ENCODE measurements around the gene WDR64. TPM values are rescaled to one million over a fixed set of nuclear protein-coding genes. Genes with fewer than 3 reads are reported as not detected.

The WDR64 gene
- total RNA-seq, 1 experiment from 2014 or later: not detected

- no peaks in the 10 kb centered on the region for H3K9me3 Mint-ChIP-seq (ENCODE audit: unreplicated experiment)
- no peak overlapping the region for H3K4me3 Mint-ChIP-seq (ENCODE audit: unreplicated experiment)
- DNase-seq (ENCODE audit: unreplicated experiment): no peak
- POLR2A ChIA-PET: interaction anchor here (0.9 to 1.7 kb wide), 3 partner anchors 10 to 215 kb away, joined by 3 to 5 read pairs (median 4); partner anchors contain the start of genes CHML and OPN3
- intact Hi-C loops (cut with micrococcal nuclease): no loop called here
- CTCF ChIA-PET: interaction anchor here (0.6 kb wide), 1 partner anchor 11 kb away, joined by 4 read pairs; no protein-coding TSS in a partner anchor
- H3K4me1 Mint-ChIP-seq (ENCODE audit: insufficient read depth, unreplicated experiment): peaks cover 7% of the 10 kb centered on the region
- no peak for TF ChIP-seq CTCF (IDR thresholded peaks at IDR 0.05; ENCODE audit: unreplicated experiment)
- no TSS peak for BruUV-seq (replicated peaks)
- H3K27ac Mint-ChIP-seq (ENCODE audit: low read depth, unreplicated experiment): no peak overlapping the region
- H3K36me3 Mint-ChIP-seq (ENCODE audit: insufficient read depth, unreplicated experiment): no peaks in the 10 kb centered on the region
- no peaks in the 10 kb centered on the region for H3K27me3 Mint-ChIP-seq (ENCODE audit: insufficient read depth, unreplicated experiment)
Measured at GRCh38 chr1:241827264-241827663, 175.2 kb downstream of the WDR64 start.

- no peak for TF ChIP-seq CTCF (IDR thresholded peaks at IDR 0.05; ENCODE audit: unreplicated experiment)
- ChIA-PET POLR2A (interaction anchor here (0.6 to 2.3 kb wide), 7 partner anchors 11 to 224 kb away, joined by 3 to 7 read pairs (median 4); partner anchors contain the start of genes CHML and OPN3), CTCF (interaction anchor here (0.6 to 8.2 kb wide), 5 partner anchors 32 to 1883 kb away, joined by 3 to 137 read pairs (median 5); no protein-coding TSS in a partner anchor)
- Mint-ChIP-seq H3K27me3 (ENCODE audit: insufficient read depth, unreplicated experiment) (no peaks in the 10 kb centered on the region), H3K4me3 (ENCODE audit: unreplicated experiment) (no peak overlapping the region), H3K4me1 (ENCODE audit: insufficient read depth, unreplicated experiment) (peaks cover 7% of the 10 kb centered on the region), H3K9me3 (ENCODE audit: unreplicated experiment) (no peaks in the 10 kb centered on the region), H3K27ac (ENCODE audit: low read depth, unreplicated experiment) (no peak overlapping the region), H3K36me3 (ENCODE audit: insufficient read depth, unreplicated experiment) (no peaks in the 10 kb centered on the region)
- DNase-seq (ENCODE audit: unreplicated experiment): no peak
- intact Hi-C loops (cut with micrococcal nuclease): no loop called here
- no TSS peak for BruUV-seq (replicated peaks)
Measured at GRCh38 chr1:241828463-241829021, 176.5 kb downstream of the WDR64 start.

- H3K27me3 Mint-ChIP-seq (ENCODE audit: insufficient read depth, unreplicated experiment): no peaks in the 10 kb centered on the region
- no peak overlapping the region for H3K27ac Mint-ChIP-seq (ENCODE audit: low read depth, unreplicated experiment)
- POLR2A ChIA-PET: interaction anchor here (0.6 to 2.3 kb wide), 9 partner anchors 12 to 219 kb away, joined by 3 to 7 read pairs (median 5); partner anchors contain the start of genes CHML and OPN3
- no peak for TF ChIP-seq CTCF (IDR thresholded peaks at IDR 0.05; ENCODE audit: unreplicated experiment)
- H3K4me1 Mint-ChIP-seq (ENCODE audit: insufficient read depth, unreplicated experiment): peaks cover 7% of the 10 kb centered on the region
- CTCF ChIA-PET: interaction anchor here (0.6 to 8.2 kb wide), 8 partner anchors 14 to 1882 kb away, joined by 3 to 137 read pairs (median 3); no protein-coding TSS in a partner anchor
- no peak overlapping the region for H3K4me3 Mint-ChIP-seq (ENCODE audit: unreplicated experiment)
- BruUV-seq (replicated peaks): no TSS peak
- no peaks in the 10 kb centered on the region for H3K36me3 Mint-ChIP-seq (ENCODE audit: insufficient read depth, unreplicated experiment)
- intact Hi-C loops (cut with micrococcal nuclease): no loop called here
- DNase-seq (ENCODE audit: unreplicated experiment): no peak
- no peaks in the 10 kb centered on the region for H3K9me3 Mint-ChIP-seq (ENCODE audit: unreplicated experiment)
Measured at GRCh38 chr1:241829468-241829867, 177.4 kb downstream of the WDR64 start.

DNA sequence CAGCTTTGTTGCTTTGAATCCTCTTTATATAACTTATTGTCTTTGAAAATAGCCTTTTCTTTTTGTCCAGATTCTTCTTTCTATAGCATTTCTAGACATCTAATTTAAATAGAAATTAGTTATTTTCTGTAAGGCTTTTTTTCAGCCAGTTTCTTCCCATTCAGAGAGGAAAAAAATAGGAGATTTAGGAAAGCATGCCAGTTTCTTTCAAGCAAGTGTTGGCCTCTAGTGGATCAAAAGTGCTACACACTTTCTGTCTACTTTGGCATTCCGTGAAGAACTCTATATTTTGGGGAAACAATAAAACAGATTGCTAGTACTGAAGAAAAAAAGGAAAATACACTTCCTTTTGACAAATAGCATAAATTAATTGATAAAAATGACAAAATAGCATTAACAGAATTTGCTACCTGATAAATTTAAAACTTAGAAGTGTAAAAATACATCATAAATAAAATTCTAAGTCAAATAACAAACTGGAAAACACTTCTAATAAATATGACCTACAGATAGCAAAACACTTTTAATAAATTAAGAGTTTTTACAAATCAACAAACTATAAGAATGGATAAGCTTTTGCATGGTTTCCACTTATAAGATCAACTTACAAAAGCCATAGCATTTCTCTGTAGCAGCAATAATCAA lies 182.8 kb downstream of the WDR64 start:
- intact Hi-C loops (cut with micrococcal nuclease): loop anchor here (1.0 to 10.0 kb wide), 7 partner anchors 133 to 950 kb away; no protein-coding TSS in a partner anchor
- Mint-ChIP-seq H3K4me1 (ENCODE audit: insufficient read depth, unreplicated experiment) (peaks cover 22% of the 10 kb centered on the region), H3K27ac (ENCODE audit: low read depth, unreplicated experiment) (peak overlapping the region; percentile 36), H3K9me3 (ENCODE audit: unreplicated experiment) (no peaks in the 10 kb centered on the region), H3K4me3 (ENCODE audit: unreplicated experiment) (no peak overlapping the region), H3K27me3 (ENCODE audit: insufficient read depth, unreplicated experiment) (no peaks in the 10 kb centered on the region), H3K36me3 (ENCODE audit: insufficient read depth, unreplicated experiment) (no peaks in the 10 kb centered on the region)
- CTCF ChIA-PET: interaction anchor here (0.7 to 8.2 kb wide), 40 partner anchors 9 to 310 kb away, joined by 3 to 137 read pairs (median 4); partner anchors contain the start of genes CHML, KMO and OPN3
- POLR2A ChIA-PET: interaction anchor here (0.7 to 2.6 kb wide), 17 partner anchors 11 to 304 kb away, joined by 3 to 23 read pairs (median 4); partner anchors contain the start of genes CHML and OPN3
- peak; percentile 75 for DNase-seq (ENCODE audit: unreplicated experiment)
- peak; percentile 98 for TF ChIP-seq CTCF (IDR thresholded peaks at IDR 0.05; ENCODE audit: unreplicated experiment)
- BruUV-seq (replicated peaks): no TSS peak
